Stimulated activated CD4-positive, alpha-beta T cell treated with anti-CD3 and anti-CD28 coated beads, Interleukin-1b, Interleukin-23, amount 100 ng/mL, for 4 hours (primary cell): Measurements from ENCODE around the gene FBXO28.
"Not testable (repeated sequence)": the region's sequence is repeated elsewhere in the genome, so short reads cannot be mapped to it uniquely, and the experiment has no call there.

Source experiments
- DNase-seq, 2 donors: peaks; one replicate each; pipeline ENCODE4 v3.0.0-alpha.2; 2020; ENCODE audit warnings: low read depth in 2 of 2

The FBXO28 gene, protein sequence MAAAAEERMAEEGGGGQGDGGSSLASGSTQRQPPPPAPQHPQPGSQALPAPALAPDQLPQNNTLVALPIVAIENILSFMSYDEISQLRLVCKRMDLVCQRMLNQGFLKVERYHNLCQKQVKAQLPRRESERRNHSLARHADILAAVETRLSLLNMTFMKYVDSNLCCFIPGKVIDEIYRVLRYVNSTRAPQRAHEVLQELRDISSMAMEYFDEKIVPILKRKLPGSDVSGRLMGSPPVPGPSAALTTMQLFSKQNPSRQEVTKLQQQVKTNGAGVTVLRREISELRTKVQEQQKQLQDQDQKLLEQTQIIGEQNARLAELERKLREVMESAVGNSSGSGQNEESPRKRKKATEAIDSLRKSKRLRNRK

DNA sequence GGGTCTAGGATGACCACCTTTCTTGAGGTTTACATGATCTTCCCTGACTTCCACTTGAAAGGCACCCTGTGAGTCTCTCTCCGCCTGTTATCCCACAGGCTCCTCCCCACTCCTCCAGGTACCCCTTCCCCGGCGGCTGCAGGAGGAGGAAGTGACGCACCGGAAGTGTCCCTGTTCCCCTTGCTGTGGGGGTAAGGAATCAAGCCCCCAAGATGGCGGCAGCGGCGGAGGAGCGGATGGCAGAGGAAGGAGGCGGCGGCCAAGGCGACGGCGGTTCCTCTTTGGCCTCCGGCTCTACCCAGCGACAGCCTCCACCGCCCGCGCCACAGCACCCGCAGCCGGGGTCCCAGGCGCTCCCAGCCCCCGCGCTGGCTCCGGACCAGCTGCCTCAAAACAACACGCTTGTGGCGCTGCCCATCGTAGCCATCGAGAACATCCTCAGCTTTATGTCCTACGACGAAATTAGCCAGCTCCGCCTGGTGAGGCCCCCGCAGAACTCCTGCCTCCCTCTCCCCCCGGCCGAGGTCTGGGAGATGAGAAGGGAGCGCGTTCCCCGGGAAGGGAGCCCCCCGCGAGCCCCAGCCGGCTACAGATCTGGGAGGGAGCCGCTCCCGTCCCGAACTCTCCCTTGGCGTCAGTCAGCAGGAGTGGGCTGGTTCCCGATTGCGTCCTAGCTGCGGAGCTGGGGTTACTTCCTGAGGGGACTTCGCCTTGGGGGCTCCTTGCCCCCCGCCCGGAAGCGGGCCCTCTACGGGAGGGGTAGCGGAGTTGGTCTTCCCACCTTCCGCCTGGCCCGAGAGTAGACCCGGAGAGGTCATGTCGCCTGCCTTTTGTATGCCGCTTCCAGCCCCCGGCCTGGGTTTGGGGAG lies at the start of gene FBXO28:
Gene FBXO28, plus strand, starts transcription at position 194 of the 869 bp plus-strand sequence. Its CDS starts 19 bp downstream, at position 213.
- DNase-seq: peak; percentile 85 to 89

DNA sequence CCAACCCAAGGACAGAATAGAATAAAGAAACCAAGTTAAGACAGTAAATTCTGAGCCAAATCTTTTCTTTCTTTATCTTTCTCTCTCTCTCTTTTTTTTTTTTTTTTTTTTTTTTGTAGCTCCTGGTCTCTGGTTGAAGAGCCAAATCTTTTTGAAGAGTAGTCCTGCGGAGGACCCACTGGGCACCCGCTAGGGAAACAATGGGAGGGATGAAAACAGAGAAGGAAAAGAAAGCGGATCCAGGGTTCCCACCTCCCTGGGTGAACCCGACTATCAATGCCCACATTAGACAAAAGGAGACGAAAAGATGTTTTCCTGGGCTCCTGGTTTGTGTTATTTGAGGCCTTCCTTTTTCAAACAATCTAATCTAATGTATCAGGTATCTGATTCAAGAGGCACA lies 49.8 kb upstream of the FBXO28 start:
- no peak for DNase-seq

- no peak for DNase-seq
Measured at GRCh38 chr1:224065455-224065854, 48.5 kb upstream of the FBXO28 start.

DNA sequence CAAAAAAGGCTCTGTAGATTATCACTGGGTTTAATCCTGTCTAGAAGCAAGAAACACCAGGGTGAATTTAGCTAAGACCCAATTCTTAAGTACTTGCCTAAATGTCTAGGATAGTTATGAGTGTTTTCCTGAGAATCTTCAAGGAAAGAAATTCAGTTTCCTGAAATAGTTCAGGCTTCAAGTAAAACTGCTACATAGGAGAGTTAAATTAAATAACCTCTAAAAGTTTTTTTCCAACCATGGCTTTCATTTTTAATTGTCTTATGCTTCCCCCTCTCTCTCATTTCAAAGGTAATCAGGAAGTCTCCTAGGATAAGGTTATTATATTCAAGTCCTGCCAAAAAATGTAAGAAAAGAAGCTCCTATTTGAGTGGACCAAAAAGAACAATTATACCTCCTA lies 46.7 kb upstream of the FBXO28 start:
- DNase-seq: no peak

DNA sequence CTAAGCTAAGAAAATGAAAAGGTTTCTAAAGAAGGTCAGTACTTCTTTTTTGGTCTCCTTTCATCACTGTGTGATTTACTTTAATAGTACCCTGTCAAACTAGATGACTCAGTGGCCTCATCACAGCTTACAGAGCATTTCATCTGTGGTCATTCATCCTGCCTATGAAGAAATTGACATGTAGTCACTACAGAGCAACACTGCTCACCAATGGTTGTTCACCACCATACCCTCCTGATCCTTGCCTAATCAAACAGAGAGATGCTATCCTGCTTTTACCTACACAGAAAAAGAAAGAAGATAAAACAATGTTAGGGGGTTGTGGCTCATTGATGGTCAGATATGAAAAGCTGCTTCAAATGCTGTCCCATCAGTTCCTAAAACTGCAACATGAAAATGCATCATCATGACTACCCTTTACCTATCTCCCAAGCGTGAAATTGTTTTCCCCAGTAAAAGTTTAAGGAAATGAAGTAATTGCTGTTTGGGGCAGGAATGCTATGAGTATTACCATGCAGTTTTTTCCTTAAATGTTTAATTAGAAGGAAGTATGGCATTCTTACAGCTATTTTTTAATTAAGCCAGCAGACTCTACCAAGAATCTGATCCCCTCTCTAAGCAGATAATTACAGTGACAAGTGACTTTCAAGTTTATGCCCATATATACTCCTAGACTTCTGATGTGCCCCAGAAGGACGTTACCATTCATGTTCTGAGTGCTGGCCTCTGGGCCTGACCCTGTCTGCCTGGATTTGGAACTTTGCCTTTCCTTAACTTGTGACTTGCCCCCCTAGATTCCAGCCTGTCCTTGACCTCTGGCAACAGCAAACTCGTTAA lies 46.1 kb upstream of the FBXO28 start:
- no peak for DNase-seq

DNA sequence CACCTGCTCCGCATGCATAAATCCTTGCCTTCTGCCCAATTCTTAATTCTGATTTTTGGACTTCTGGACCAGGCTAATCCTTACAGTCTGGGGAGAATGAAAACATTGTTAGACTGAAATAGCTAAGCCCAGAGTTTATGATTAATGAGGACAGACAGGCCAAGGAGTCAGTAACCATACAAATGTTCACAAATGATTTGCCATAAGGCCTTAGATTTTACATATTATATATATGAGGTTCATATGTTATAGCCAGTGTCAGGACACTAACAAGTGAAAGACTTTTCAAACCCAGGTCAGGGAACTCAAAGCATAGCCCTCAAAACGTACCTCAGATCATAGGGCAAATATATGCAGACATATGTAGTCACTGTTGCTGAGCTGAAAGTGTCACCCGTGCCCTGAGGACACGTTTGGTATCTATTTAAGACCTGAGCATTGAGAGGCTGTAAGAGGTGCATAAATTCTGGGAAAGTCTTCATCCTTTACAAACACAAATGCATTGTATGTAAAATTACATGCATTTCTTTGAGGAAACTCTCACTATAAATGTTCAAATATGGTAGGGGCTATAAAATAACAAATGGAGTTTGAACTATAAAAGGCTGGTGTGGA lies 45.3 kb upstream of the FBXO28 start:
- no peak for DNase-seq

GRCh38 chr1:224069138-224069537 lies 44.8 kb upstream of the FBXO28 start:
- no peak for DNase-seq

DNA sequence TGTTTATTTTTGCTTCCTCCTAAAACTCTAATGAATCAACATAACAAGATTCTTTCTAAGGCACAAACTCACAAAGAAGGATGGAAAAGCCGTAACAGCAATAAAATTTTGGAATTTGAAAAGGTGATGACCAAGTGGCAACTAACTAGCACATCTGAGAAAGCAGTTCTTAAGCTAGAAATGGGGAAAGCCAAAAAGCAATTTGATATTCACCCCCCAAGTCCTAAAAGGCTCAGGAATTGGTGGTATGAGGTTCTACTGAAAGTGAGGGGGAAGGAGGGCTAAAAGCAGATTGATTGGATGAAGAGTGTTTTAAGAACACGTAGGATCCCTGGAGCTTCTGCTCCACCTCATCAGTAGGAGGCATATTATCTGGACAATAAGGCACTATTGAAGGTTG lies 43.4 kb upstream of the FBXO28 start:
- DNase-seq: no peak

GRCh38 chr1:224076407-224076806 lies 37.5 kb upstream of the FBXO28 start:
- no peak for DNase-seq

GRCh38 chr1:224079644-224080043 lies 34.3 kb upstream of the FBXO28 start:
- DNase-seq: not testable (repeated sequence)

- DNase-seq: no peak
Measured at GRCh38 chr1:224080115-224080774, 33.7 kb upstream of the FBXO28 start.

DNA sequence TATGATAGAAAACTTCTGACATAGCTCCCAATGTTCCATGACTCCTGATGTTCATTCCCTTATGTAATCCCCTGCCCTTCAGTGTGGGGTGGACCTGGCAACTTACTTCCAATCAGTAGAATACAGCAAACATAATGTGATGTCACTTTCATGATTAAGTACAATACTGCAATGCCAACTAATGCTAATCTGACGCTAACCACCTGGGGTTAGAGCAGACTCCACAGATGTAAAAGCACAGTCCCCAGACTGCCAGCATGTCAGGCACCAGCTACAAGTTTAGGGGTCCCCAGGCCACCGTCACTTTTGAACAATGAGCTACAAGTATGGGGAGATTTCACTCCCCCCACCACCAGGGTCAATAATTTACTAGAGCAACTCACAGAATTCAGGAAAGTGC lies 32.3 kb upstream of the FBXO28 start:
- no peak for DNase-seq

- DNase-seq: no peak
Measured at GRCh38 chr1:224082146-224082545, 31.8 kb upstream of the FBXO28 start.

- no peak for DNase-seq
Measured at GRCh38 chr1:224084867-224085266, 29.0 kb upstream of the FBXO28 start.

GRCh38 chr1:224085421-224086108 lies 28.3 kb upstream of the FBXO28 start:
- no peak for DNase-seq

DNA sequence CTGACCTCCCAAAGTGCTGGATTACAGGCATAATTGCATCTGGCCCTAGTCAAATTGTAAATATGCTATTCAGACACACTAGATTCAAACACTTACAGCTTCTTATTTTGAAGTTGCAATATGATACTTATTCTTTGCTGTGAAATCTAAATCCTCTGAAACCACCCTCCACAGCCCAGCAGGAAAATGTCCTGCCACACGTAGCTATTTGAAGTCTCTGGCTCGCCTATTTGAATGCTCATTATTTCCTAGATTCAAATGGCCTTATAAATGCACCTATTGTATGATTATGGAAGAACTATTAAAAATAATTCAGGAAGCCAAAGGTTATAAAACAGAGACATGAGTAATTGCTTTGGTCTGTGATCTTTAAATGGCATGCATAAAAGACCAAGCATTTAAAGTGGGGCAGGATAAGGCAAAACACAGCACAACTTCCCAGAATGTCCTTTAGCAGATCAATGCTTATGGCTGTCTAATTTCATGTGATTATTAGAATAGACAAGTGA lies 26.6 kb upstream of the FBXO28 start:
- no peak for DNase-seq

DNA sequence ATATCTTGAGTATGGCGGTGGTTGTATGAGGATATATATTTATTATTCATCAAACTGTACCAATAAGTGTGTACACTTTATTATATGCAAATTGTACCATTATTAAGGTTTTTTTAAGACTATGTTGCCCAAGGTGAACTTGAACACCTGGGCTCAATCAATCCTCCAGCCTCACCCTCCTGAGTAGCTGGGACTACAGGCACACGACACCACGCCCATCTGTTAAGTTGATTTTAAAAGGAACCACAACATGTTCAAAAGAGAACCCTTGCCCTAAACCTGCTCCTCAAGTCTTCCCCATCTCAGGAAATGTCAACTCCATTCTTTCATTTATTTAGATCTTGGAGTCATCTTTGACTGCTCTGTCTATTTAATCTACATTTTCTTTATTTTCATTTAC lies 24.3 kb upstream of the FBXO28 start:
- DNase-seq: no peak

GRCh38 chr1:224090116-224090515 lies 23.8 kb upstream of the FBXO28 start:
- no peak for DNase-seq

GRCh38 chr1:224092111-224092510 lies 21.8 kb upstream of the FBXO28 start:
- DNase-seq: no peak

DNA sequence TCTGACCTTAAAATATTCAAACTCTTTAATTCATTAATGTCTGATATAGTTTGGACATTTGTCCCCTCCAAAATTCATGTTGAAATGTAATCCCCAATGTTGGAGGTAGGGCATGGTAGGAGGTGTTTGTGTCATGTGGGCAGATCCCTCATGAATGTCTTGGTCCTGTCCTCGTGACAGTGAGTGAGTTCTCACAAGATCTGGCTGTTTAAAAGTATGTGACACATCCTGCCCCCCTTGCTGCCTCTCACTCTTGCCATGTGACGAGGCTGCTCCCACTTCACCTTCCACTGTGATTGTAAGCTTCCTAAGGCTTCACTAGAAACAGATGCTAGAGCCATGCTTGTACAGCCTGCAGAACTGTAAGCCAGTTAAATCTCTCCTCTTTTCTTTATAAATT lies 21.3 kb upstream of the FBXO28 start:
- no peak for DNase-seq
